Mesendoderm (in vitro differentiated cells): ENCODE measurements around the gene DNAL4.
"Not testable (repeated sequence)": the region's sequence is repeated elsewhere in the genome, so short reads cannot be mapped to it uniquely, and the experiment has no call there.

ENCODE experiments used
- DNase-seq: peaks from one replicate; pipeline ENCODE4 v3.0.0; 2013
- H2AK5ac ChIP-seq: 2 replicates; pipeline ENCODE4 v1.6.1; 2013; ENCODE audit warnings: low read length, inconsistent platforms
- H2BK120ac ChIP-seq: 2 replicates; pipeline ENCODE4 v1.6.1; 2013; ENCODE audit warnings: low read depth, mild to moderate bottlenecking, low read length, moderate library complexity, mixed read lengths
- H2BK15ac ChIP-seq: replicated peaks from 2 replicates; pipeline ENCODE4 v1.6.1; 2013; ENCODE audit warnings: low read depth, mild to moderate bottlenecking, moderate library complexity
- H2BK5ac ChIP-seq: 2 replicates; pipeline ENCODE4 v1.6.1; 2013; ENCODE audit warnings: low read length, inconsistent platforms
- H3K18ac ChIP-seq: 2 replicates; pipeline ENCODE4 v1.6.1; 2013; ENCODE audit warnings: mild to moderate bottlenecking, low read length, mixed read lengths
- H3K23ac ChIP-seq: one replicate; pipeline ENCODE4 v1.6.1; 2013; ENCODE audit warnings: low read length
- H3K27ac ChIP-seq: 2 replicates; pipeline ENCODE4 v1.5.1; 2013; ENCODE audit warnings: low read depth, mild to moderate bottlenecking, inconsistent platforms, low read length, moderate library complexity
- H3K27me3 ChIP-seq: 2 replicates; pipeline ENCODE4 v1.6.1; 2013; ENCODE audit warnings: low read length, control low read depth, mild to moderate bottlenecking, inconsistent platforms; ENCODE audit not compliant: insufficient read depth, poor library complexity
- H3K36me3 ChIP-seq: 2 replicates; pipeline ENCODE4 v1.6.1; 2013; ENCODE audit warnings: low read length, inconsistent platforms; ENCODE audit not compliant: control insufficient read depth, insufficient read depth
- H3K4ac ChIP-seq: one replicate; pipeline ENCODE4 v1.6.1; 2013; ENCODE audit warnings: low read depth, mild to moderate bottlenecking, low read length, moderate library complexity
- H3K4me1 ChIP-seq: 2 replicates; pipeline ENCODE4 v1.6.1; 2013; ENCODE audit warnings: low read depth, low read length, inconsistent platforms; ENCODE audit not compliant: control insufficient read depth
- H3K4me2 ChIP-seq: 2 replicates; pipeline ENCODE4 v1.6.1; 2013; ENCODE audit warnings: low read length
- H3K4me3 ChIP-seq: 2 replicates; pipeline ENCODE4 v1.5.1; 2013; ENCODE audit warnings: mild to moderate bottlenecking, low read length
- H3K56ac ChIP-seq: one replicate; pipeline ENCODE4 v1.6.1; 2013; ENCODE audit warnings: low read length
- H3K79me1 ChIP-seq: 2 replicates; pipeline ENCODE4 v1.6.1; 2013; ENCODE audit warnings: low read length, inconsistent platforms
- H3K79me2 ChIP-seq: 2 replicates; pipeline ENCODE4 v1.6.1; 2013; ENCODE audit warnings: mild to moderate bottlenecking, low read length; ENCODE audit not compliant: control insufficient read depth, insufficient read depth
- H3K9ac ChIP-seq: 2 replicates; pipeline ENCODE4 v1.6.1; 2013; ENCODE audit warnings: low read length, inconsistent platforms
- H4K5ac ChIP-seq: one replicate; pipeline ENCODE4 v1.6.1; 2013; ENCODE audit warnings: low read length
- H4K8ac ChIP-seq: one replicate; pipeline ENCODE4 v1.6.1; 2013; ENCODE audit warnings: low read depth, mild to moderate bottlenecking, control low read depth, low read length, moderate library complexity
- WGBS: extraction: QIAGEN DNeasy Blood & Tissue Kit; methylation state at CpG from one replicate; pipeline ENCODE4 v1.1.7; 2013; ENCODE audit warnings: low lambda C conversion rate, missing lambda C conversion rate; ENCODE audit not compliant: insufficient coverage; ENCODE audit errors: extremely low coverage; 5-methylcytosine and 5-hydroxymethylcytosine counted together

Gene DNAL4

GRCh38 chr22:38815842-38816241 is 21.9 kb upstream of the DNAL4 start:
- H2BK120ac ChIP-seq = no peak overlapping the region
- no peaks in the 10 kb centered on the region for H3K79me2 ChIP-seq
- no peak overlapping the region for H3K4me3 ChIP-seq
- no peak overlapping the region for H2AK5ac ChIP-seq
- no peak overlapping the region for H3K4ac ChIP-seq
- H3K4me2 ChIP-seq = no peak overlapping the region
- H2BK5ac ChIP-seq = no peak overlapping the region
- H3K79me1 ChIP-seq = no peaks in the 10 kb centered on the region
- no peaks in the 10 kb centered on the region for H3K4me1 ChIP-seq
- no peak overlapping the region for H2BK15ac ChIP-seq
- no peak overlapping the region for H3K23ac ChIP-seq
- no peaks in the 10 kb centered on the region for H3K27me3 ChIP-seq
- H4K8ac ChIP-seq = no peak overlapping the region
- no peak overlapping the region for H3K56ac ChIP-seq
- WGBS = no CpG with 5 or more reads among the region's 1 CpG
- no peak for DNase-seq
- H3K36me3 ChIP-seq = no peaks in the 10 kb centered on the region
- no peak overlapping the region for H3K9ac ChIP-seq
- no peak overlapping the region for H3K27ac ChIP-seq
- no peak overlapping the region for H4K5ac ChIP-seq
- H3K18ac ChIP-seq = no peak overlapping the region

GRCh38 chr22:38811241-38811640 is 17.3 kb upstream of the DNAL4 start:
- Histone ChIP-seq H3K79me2 (no peaks in the 10 kb centered on the region), H2BK5ac (no peak overlapping the region), H3K4ac (no peak overlapping the region), H2BK120ac (no peak overlapping the region), H3K27me3 (no peaks in the 10 kb centered on the region), H3K4me2 (no peak overlapping the region), H3K4me1 (no peaks in the 10 kb centered on the region), H3K18ac (no peak overlapping the region), H3K27ac (no peak overlapping the region), H3K79me1 (no peaks in the 10 kb centered on the region), H2BK15ac (no peak overlapping the region), H2AK5ac (no peak overlapping the region), H4K5ac (no peak overlapping the region), H3K4me3 (no peak overlapping the region), H3K23ac (no peak overlapping the region), H4K8ac (no peak overlapping the region), H3K9ac (no peak overlapping the region), H3K36me3 (no peaks in the 10 kb centered on the region), H3K56ac (no peak overlapping the region)
- 92% methylated on average over 1 of the region's 2 CpGs for WGBS
- no peak for DNase-seq

GRCh38 chr22:38805041-38805593 is 11.2 kb upstream of the DNAL4 start:
- not testable (repeated sequence) for H4K8ac ChIP-seq, H3K27ac ChIP-seq, H2BK120ac ChIP-seq, H3K4me1 ChIP-seq, H2BK5ac ChIP-seq, H4K5ac ChIP-seq, H3K4me2 ChIP-seq, H3K79me2 ChIP-seq, H3K27me3 ChIP-seq, DNase-seq, H2BK15ac ChIP-seq, H2AK5ac ChIP-seq, H3K23ac ChIP-seq, H3K9ac ChIP-seq, H3K36me3 ChIP-seq, H3K4ac ChIP-seq, H3K79me1 ChIP-seq, H3K4me3 ChIP-seq, H3K56ac ChIP-seq, H3K18ac ChIP-seq
- WGBS = no CpG with 5 or more reads among the region's 8 CpGs

GRCh38 chr22:38802671-38803121 is 8.8 kb upstream of the DNAL4 start:
- H3K9ac ChIP-seq = peak overlapping the region; percentile 62
- WGBS = no CpG with 5 or more reads among the region's 10 CpGs

GRCh38 chr22:38799265-38800002 is 5.5 kb upstream of the DNAL4 start:
- Histone ChIP-seq H3K27ac (no peak overlapping the region), H3K56ac (no peak overlapping the region), H2BK15ac (no peak overlapping the region), H3K27me3 (no peaks in the 10 kb centered on the region), H2AK5ac (no peak overlapping the region), H3K36me3 (no peaks in the 10 kb centered on the region), H3K79me1 (no peaks in the 10 kb centered on the region), H3K79me2 (no peaks in the 10 kb centered on the region), H2BK5ac (no peak overlapping the region), H3K4me2 (no peak overlapping the region), H3K4me1 (no peaks in the 10 kb centered on the region), H3K4ac (no peak overlapping the region), H3K23ac (no peak overlapping the region), H3K4me3 (no peak overlapping the region), H3K18ac (no peak overlapping the region), H3K9ac (no peak overlapping the region), H4K5ac (no peak overlapping the region), H4K8ac (no peak overlapping the region), H2BK120ac (no peak overlapping the region)
- no peak for DNase-seq
- WGBS = no CpG with 5 or more reads among the region's 6 CpGs

More at GRCh38 chr22:38802671-38803121, 8.8 kb upstream of the DNAL4 start:
- peak overlapping the region; percentile 52 for H3K4me3 ChIP-seq
- H2AK5ac ChIP-seq = no peak overlapping the region
- H3K56ac ChIP-seq = peak overlapping the region; percentile 82
- no peaks in the 10 kb centered on the region for H3K27me3 ChIP-seq
- no peak overlapping the region for H3K4ac ChIP-seq
- H3K18ac ChIP-seq = no peak overlapping the region
- no peak overlapping the region for H3K23ac ChIP-seq
- H2BK5ac ChIP-seq = no peak overlapping the region
- H3K4me2 ChIP-seq = peak overlapping the region; percentile 93
- H3K36me3 ChIP-seq = no peaks in the 10 kb centered on the region
- peak; percentile 62 for DNase-seq
- no peak overlapping the region for H4K5ac ChIP-seq
- H3K79me1 ChIP-seq = no peaks in the 10 kb centered on the region
- H2BK15ac ChIP-seq = no peak overlapping the region
- H3K4me1 ChIP-seq = no peaks in the 10 kb centered on the region
- no peak overlapping the region for H4K8ac ChIP-seq
- H2BK120ac ChIP-seq = no peak overlapping the region
- H3K79me2 ChIP-seq = no peaks in the 10 kb centered on the region
- no peak overlapping the region for H3K27ac ChIP-seq
